Measurements from ENCODE around the gene GMCL1.
A peak's percentile ranks its signal among the peaks of the same experiment; 100 is the strongest.
"Not testable (repeated sequence)": the region's sequence is repeated elsewhere in the genome, so short reads cannot be mapped to it uniquely, and the experiment has no call there.

Gene GMCL1

GRCh38 chr2:69848186-69848790 is 18.8 kb downstream of the GMCL1 start:
- no peak for DNase-seq

- no peak for DNase-seq
These were observed 28.8 kb downstream of the GMCL1 start for GRCh38 chr2:69858261-69858660.

GRCh38 chr2:69863298-69863697 is 33.8 kb downstream of the GMCL1 start:
- no peak for DNase-seq

- DNase-seq = no peak
These were observed 59.0 kb downstream of the GMCL1 start for GRCh38 chr2:69888451-69888850.

GRCh38 chr2:69889302-69889701 is 59.8 kb downstream of the GMCL1 start:
- no peak for DNase-seq

GRCh38 chr2:69890881-69891280 is 61.4 kb downstream of the GMCL1 start:
- DNase-seq = no peak

GRCh38 chr2:69892838-69893424 is 63.5 kb downstream of the GMCL1 start:
- not testable (repeated sequence) for DNase-seq

- DNase-seq = peak; percentile 59 to 86 (median 70)
These were observed 64.5 kb downstream of the GMCL1 start, which contains the start of gene SNRNP27 for GRCh38 chr2:69893684-69894551. SNRNP27 (plus strand) TSS chr2:69893956; CDS start chr2:69893985, 29 bp downstream.

- DNase-seq = not testable (repeated sequence)
These were observed 65.3 kb downstream of the GMCL1 start for GRCh38 chr2:69894737-69895136.

GRCh38 chr2:69902213-69902922 is 72.9 kb downstream of the GMCL1 start:
- peak in 4 of 6 experiments; percentile 3 to 25 (median 12) for DNase-seq

GRCh38 chr2:69907216-69907615 is 77.8 kb downstream of the GMCL1 start:
- DNase-seq = no peak

GRCh38 chr2:69911985-69912563 is 82.6 kb downstream of the GMCL1 start:
- peak in 3 of 6 experiments; percentile 38 to 69 (median 67) for DNase-seq

- DNase-seq = peak; percentile 40 to 100 (median 100)
These were observed 84.9 kb downstream of the GMCL1 start for GRCh38 chr2:69914164-69914949.

GRCh38 chr2:69914950-69915945 is 85.8 kb downstream of the GMCL1 start, which contains the start of gene MXD1:
MXD1 (plus strand) TSS chr2:69915109; CDS start chr2:69915331, 222 bp downstream.
- peak in 3 of 6 experiments; percentile 13 to 97 (median 27) for DNase-seq

GRCh38 chr2:69916106-69916505 is 86.6 kb downstream of the GMCL1 start:
- no peak for DNase-seq

GRCh38 chr2:69917852-69918251 is 88.4 kb downstream of the GMCL1 start:
- no peak for DNase-seq

- DNase-seq = no peak
These were observed 88.9 kb downstream of the GMCL1 start for GRCh38 chr2:69918401-69918800.

GRCh38 chr2:69923116-69923515 is 93.7 kb downstream of the GMCL1 start:
- no peak for DNase-seq

GRCh38 chr2:69926849-69927515 is 97.5 kb downstream of the GMCL1 start:
- DNase-seq = no peak
